GM19395 (cell line): ENCODE results near the gene VRK2.
A peak's percentile ranks its signal among the peaks of the same experiment; 100 is the strongest.
"Not testable (repeated sequence)": the region's sequence is repeated elsewhere in the genome, so short reads cannot be mapped to it uniquely, and the experiment has no call there.

Experiments used
- ATAC-seq: cut with Tn5 transposase; IDR thresholded peaks from one replicate; pipeline ENCODE4 v1.9.1; 2021; ENCODE audit warnings: mild to moderate bottlenecking, moderate library complexity; ENCODE audit not compliant: unreplicated experiment

Gene VRK2

DNA sequence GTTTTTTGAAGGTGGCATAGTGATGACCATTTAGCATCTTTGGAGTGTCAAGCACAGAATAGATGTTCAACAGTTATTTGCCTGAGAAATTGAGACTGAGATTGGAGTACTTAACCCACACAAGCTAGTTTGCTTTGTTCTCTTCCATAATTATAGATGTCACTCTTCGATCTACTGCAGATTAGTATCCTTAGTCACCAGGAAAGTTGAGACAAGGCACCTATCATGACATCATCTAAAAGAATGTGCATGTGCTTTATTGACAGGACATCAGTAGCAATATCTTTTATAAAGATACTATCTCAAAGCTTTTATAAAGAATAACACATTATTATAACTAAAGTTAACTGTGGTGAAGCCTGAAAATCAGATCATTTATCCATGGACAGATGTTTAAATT lies 6.4 kb downstream of the VRK2 start:
- ATAC-seq, result no peak

DNA sequence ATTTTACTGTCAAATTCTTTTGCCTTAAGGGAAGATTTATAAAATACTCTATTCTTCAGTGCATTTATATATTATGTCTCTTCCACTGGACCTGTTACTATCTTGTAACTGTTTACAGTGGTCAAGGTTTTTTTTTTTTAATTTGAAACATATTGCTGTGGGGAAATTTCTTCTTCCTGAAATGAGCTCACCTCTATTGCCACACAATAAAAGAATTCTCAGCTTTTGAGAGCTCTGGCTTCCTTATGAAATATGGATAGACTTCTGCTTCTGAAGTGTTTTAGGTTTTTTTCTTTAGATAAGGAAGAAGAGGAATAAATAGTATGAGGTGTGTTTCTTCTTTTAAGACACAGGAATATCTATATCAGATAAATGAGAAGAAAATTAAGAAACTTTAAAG lies 7.7 kb downstream of the VRK2 start:
- ATAC-seq, result no peak

DNA sequence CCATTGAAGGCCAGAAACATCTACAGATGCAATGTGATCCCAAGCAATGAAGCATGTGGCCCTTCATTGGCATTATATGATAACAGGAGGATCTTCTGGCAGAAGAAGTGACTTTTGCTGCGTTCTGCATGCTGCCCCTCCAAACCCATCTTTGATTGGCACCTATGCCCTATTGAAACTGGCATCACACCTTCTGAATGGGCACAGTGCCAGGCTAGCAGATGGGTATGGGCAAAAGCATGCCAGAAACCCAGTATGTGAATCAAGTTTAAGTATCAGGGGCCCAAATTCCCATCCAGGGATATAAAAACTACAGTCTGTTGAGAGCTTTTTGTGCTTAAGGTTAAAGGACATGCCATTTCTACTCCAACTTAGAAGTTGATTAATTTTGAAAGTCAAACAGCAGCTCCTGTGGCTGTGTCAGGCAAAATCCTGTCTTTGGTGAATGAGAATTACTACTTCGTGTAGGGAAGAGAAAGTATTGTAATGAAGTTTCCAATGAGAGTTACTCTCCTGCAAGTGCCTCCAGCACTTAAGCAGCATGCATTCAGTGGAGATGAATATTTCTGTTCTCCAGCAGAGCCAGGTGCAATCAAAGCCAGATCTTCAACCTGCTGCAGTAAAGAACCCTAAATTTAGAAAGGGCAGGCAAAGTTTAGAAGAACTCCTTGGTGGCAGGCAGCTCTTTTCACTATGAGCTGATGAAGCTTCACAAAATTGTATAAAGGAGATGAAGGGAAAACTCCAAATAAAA lies 8.6 kb downstream of the VRK2 start:
- no peak for ATAC-seq

DNA sequence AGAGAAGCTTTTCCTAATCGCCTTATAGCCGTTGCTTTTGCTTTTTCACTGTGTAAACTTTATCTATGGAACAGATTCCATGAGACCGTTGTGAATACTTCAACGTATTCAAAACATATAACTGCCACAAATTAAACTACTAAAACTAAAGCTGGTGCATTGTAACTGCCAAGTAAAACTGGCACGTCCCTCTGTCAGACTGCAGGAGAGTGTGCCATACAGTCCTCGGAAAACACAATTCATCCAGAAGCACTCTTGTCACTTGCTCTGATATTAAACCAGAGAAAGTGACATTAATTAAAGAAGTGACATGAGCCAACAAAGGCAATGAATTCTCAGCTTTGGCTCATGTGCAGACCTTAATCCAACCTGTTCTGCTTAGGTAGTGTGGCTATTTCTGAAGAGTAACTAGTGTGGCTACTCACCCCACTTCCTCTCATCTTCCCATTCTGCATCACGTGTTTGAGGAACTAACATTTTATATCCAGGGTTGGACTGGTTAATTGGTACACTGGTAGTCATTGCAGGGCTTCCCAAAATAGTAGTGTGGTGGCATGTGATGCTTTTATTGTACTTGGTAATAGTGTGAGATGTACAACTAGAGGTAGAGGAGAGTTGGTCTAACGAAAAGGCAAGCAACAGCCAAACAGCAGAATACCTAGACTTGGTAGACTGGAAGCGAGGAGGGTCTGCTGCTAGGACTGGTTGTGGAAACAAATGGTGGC lies 9.7 kb downstream of the VRK2 start:
- ATAC-seq, result no peak

DNA sequence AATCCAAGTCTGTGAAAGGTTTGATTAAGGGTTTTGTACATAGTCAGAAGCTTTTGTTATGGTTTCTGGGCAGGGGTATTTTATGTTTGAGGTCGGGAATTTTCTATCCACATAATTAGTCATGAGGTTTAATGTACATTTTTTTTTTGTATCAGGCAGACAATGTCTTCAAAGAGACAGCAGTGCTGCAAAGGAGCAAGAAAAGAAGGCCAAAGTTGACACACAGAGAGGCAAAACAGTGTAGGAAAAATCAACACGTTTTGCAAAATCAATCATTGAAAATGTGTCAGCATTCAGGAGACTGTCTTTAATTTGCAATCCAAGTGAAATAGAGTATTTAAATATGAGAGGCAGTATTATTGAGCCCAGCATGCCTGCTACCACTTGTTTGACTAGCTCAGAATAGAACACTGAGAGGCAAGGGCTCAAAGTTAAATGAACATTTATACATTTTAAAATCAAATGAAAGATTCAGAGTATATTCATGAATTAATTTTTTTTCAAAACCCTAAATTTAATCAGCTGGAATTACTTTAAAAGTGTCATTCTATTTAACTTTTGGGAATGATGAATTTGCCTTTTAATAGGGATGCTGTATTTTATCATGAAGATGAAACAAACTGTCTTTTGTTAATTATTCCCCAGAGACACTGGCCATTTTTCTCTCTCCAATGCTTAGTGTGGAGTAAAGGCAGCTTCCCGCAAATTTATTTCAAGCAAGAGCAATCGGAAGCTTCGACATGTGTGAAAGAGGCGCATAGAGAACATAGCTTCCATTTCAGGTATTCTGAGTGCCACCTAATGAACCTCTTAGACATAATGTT lies 11.3 kb downstream of the VRK2 start:
- no peak for ATAC-seq

DNA sequence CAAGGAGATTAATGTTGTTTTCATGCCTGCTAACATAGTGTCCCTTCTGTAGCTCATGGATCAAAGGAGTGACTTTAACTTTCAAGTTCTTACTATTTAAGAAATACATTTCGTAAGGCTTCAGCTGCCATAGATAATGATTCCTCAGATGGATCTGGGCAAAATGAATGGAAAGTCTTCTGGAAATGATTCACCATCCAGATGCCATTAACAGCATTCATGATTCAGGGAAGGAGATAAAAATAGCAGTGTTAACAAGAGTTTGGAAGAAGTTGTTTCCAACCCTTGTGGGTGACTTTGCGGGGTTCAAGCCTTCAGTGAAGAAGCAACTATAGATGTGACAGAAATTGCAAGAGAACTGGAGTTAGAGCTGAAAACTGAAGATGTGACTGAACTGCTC lies 17.0 kb downstream of the VRK2 start:
- ATAC-seq, result no peak

DNA sequence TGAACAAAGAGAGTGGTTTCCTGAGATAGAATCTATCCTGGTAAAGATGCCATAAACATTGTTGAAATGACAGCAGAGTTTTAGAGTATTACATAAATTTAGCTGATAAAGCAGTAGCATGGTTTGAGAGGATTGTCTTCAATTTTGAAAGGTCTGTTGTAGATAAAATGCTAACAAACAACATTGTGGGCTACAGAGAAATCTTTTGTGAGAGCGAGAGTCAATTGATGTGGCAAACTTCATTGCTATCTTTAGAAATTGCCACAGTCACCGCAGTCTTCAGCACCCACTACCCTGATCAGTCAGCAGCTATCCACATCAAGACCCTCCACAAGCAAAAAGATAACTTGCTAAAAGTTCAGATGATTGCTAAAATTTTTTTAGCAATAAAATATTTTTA lies 17.5 kb downstream of the VRK2 start:
- peak; percentile 74 for ATAC-seq

DNA sequence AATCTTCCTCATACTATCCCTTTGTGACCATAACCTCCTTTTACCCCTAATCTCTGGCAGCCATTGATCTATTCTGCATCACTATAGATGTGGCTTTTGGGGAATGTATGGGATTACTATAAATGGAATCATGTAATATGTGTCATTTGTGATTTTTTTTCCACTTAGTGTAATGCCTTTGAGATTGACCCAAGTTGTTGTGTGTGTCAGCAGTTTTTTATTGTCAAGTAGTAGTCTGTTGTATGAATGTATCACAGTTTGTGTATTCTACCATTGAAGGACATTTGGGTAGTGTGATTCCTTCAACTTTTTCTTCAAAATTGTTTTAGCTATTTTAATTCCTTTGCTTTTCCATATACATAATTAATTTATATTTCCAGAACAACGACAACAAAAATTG lies 18.6 kb downstream of the VRK2 start:
- no peak for ATAC-seq

DNA sequence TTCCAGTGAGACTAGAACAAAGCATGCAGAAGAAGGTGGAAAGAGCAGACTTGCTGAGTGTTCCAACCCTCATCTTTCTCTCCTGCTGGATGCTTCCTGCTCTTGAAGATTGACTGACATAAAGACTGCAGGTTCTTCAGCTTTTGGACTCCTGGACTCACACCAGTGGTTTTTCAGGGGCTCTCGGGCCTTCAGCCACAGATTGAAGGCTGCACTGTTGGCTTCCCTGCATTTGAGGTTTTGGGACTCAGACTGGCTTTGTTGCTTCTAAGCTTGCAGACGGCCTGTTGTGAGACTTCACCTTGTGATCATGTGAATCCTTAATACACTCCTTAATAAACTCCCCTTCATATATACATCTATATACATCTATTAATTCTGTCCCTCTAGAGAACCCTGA lies 20.4 kb downstream of the VRK2 start:
- ATAC-seq, result no peak

DNA sequence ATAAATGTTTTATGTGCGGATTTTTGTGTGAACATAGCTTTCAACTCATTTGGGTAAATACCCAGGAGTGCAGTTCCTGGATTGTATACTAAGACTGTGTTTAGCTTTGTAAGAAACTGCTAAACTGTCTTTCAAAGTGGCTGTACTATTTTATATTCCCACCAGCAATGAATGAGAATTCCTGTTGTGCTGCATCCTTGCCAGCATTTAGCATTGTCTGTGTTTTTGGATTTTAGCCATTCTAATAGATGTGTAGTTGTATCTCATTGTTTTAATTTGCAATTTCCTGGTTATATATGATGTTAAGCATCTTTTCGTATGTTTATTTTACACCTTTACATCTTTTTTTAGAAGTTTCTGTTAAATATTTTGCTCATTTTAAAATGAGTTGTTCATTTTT lies 24.2 kb downstream of the VRK2 start:
- no peak for ATAC-seq

DNA sequence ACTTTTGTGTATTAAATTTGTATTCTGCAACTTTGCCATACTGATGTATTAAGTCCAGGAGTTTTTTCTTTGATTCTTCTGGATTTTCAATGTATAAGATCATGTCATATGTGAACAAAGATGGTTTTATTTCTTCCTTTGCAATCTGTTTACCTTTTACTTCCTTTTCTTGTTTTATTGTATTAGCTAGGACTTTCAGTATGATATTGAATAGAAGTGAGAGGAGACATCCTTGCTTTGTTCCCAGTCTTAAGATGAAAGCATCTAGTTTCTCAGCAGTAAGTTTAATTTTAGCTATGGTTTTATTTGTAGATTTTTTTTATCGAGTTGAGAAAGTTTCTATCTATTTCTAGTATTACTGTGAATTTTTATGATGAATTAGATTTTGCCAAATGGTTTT lies 25.5 kb downstream of the VRK2 start:
- peak; percentile 69 for ATAC-seq

DNA sequence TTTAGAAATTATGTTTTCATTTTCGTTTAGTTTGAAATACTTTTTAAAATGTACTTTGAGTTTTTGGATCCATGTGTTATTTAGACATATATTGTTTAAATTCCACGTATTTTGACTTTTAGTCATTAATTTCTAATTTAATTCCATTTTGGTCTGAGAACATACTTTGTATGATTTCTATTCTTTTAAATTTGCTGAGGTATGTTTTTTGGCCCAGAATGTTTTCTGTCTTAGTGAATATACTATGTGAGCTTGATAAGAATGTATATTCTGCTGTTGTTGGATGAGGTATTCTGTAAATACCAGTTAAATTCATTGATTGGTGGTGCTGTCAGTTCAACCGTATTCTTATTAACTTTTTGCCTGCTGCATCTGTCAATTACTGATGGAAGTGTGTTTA lies 26.4 kb downstream of the VRK2 start:
- ATAC-seq, result no peak

DNA sequence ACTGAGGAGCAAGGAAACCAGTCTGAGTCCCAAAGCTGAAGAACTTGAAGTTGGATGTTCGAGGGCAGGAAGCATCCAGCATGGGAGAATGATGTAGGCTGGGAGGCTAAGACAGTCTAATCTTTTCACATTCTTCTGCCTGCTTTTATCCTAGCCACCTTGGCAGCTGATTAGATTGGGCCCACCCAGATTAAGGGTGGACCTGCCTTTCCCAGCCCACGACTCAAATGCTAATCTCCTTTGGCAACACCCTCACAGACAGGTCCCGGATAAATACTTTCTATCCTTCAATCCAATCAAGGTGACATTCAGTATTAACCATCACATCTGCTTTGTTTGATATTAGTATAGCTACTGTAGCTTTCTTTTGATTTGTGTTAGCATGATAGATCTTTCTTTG lies 27.1 kb downstream of the VRK2 start:
- no peak for ATAC-seq

DNA sequence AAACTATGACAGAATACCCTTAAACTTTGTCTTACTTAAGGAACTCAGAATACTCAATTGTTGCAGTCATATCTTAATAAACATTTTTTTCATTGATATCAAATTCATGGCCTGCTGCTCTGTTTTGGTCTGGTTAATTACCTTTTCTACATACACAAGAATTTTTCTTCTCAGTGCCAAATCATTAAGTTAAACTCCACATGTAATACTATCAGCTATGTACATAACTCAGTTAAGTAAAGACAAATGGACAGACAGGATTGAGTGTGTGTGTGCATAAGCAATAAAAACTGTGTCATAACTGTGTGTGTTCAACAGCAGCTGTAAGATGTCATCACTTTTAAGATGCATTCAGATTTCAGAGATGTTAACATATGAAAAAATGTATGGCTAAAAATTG lies 34.4 kb downstream of the VRK2 start:
- ATAC-seq, result no peak

DNA sequence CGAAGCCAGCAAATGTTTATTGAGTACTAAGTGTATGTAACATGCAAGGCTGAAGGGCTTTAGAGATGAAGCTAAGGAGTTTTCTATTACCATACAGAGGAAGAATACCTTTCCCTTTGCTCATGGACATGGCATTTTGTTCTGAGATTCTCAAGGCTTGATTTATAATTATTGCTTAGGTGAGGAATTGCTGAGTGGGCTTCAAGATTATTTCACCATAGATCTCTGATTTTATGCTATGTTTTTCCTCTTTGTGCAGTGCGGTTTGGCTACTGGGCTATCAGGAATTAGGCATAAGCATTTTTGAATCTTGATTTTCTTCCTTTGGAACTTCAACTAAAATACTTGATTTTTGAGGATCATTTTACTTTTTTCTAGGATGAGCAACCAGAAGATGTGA lies 42.5 kb downstream of the VRK2 start:
- ATAC-seq, result no peak

DNA sequence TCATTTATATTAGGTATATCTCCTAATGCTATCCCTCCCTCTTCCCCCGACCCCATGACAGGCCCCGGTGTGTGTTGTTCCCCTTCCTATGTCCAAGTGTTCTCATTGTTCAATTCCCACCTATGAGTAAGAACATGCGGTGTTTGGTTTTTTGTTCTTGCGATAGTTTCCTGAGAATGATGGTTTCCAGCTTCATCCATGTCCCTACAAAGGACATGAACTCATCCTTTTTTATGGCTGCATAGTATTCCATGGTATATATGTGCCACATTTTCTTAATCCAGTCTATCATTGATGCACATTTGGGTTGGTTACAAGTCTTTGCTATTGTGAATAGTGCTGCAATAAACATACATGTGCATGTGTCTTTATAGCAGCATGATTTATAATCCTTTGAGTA lies 46.2 kb downstream of the VRK2 start:
- not testable (repeated sequence) for ATAC-seq

DNA sequence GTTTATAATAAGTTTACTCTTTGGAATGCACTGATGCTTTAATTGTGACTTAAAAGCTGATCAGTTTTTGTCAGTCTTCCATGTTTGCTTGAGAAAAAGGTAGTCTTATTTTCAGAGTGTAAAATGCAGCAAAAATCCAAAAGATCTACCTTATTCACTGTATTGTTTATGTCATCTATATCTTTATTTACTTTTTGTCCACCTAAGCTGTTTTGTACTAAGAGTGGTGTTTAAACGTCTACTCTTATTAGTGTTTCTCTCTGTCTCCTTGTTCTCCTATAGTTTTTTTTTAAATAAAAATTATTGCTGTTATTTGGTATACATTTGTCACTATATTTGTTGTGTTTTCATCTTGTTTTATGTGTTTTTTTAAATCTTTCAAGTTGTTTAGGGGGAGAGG lies 50.4 kb downstream of the VRK2 start:
- ATAC-seq, result no peak

DNA sequence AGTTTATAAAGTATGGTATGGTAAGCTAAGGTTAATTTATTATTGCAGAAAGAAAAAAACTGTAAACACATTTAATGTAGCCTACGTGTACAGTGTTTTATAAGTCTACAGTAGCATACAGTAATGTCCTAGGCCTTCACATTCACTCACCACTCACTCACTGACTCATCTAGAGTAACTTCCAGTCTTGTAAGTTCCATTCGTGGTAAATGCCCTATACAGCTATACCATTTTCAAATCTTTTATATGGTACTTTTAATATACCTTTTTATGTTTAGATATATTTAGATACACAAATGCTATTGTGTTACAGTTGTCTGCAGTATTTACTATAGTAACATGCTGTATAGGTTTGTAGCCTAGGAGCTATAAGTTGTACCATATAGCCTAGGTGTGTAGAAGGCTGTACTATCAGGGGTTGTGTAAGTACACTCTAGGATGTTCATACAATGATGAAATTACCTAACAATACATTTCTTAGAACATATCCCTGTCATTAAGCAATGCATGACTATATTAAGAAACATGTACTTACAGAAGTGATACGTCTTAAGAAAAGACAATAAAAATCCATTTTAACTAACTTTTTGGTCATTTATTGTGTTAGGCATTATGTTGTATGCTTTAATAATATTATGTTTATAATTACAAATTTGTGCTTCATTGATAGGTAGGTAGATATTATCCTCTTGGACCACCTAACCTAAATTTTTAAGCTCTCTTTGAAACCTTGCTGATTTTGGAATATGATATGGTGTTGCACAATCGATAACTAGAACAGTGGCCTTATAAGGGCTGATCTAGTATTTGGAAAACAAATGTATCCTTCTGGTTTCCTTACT lies 51.9 kb downstream of the VRK2 start:
- no peak for ATAC-seq

DNA sequence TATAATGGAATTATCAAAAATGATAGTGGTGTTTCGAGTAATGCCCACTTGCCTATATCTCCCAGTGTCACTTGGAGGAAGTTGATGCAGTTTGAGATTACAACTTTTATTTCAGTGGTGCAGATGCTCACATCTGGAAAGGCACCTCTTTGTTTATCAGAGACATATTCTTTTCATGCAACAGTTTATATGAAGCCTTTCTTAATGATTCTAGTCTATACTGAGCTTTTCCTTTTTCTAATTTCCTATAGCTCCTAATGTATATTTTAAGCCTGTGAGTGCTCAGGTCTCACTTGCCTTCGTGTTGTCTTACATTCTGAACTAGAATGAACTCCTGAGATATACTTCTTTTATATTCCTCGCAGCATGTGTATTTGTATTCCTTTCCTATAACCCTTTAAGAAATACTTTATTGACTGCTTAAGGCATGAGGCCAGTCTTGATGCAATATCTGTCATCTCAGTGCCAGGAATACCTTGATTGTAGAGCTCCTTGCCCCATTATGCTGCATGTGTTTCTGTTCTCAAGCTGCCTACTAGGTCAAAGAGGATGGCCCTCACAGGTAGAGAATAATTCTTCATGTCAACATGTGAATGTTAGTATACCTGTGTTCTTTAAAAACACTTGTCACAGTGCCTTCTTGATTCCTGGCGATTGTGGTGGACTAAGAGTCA lies 52.6 kb downstream of the VRK2 start:
- no peak for ATAC-seq

DNA sequence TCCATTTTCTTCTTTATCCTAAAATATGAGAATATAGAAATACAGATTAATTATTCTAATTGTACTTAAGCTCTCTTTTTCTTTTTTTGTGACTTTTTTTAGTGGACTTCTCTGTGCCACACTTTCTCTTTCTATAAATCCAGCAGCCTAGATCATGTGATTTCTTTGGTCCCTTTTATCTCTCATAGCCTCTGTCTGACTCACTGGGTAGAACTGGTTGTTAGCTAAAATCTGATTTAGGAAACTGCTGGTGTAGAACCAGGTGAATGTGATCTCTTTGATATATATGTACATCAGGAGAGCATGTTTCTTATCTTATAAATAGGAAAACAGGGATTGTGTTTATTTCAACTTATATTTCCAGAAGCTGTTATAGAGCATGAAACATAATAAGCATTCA lies 54.9 kb downstream of the VRK2 start:
- no peak for ATAC-seq
